Glomerular visceral epithelial cell (primary cell): ENCODE measurements around the gene MICAL2.
A peak's percentile ranks its signal among the peaks of the same experiment; 100 is the strongest.

ENCODE experiments used
- DNase-seq: peaks from one replicate; pipeline ENCODE4 v3.0.0-alpha.2; 2016; ENCODE audit errors: extremely low spot score

The MICAL2 gene

GRCh38 chr11:12271241-12271640, 160.9 kb downstream of the MICAL2 start:
- DNase-seq: no peak

GRCh38 chr11:12271826-12272366, 161.5 kb downstream of the MICAL2 start:
- DNase-seq: no peak

GRCh38 chr11:12272821-12273617, 162.6 kb downstream of the MICAL2 start:
- DNase-seq: peak; percentile 71

- no peak for DNase-seq
These were observed 163.2 kb downstream of the MICAL2 start for GRCh38 chr11:12273618-12273995.

GRCh38 chr11:12274056-12274455, 163.7 kb downstream of the MICAL2 start:
- DNase-seq: no peak

GRCh38 chr11:12274558-12275197, 164.3 kb downstream of the MICAL2 start:
- DNase-seq: peak; percentile 19

- no peak for DNase-seq
These were observed 165.4 kb downstream of the MICAL2 start for GRCh38 chr11:12275818-12276217.

GRCh38 chr11:12276356-12276755, 166.0 kb downstream of the MICAL2 start:
- no peak for DNase-seq

- DNase-seq: no peak
These were observed 166.6 kb downstream of the MICAL2 start for GRCh38 chr11:12276831-12277475.

- no peak for DNase-seq
These were observed 168.6 kb downstream of the MICAL2 start for GRCh38 chr11:12278766-12279671.

GRCh38 chr11:12279672-12280108, 169.3 kb downstream of the MICAL2 start:
- no peak for DNase-seq

GRCh38 chr11:12280199-12280837, 169.9 kb downstream of the MICAL2 start:
- DNase-seq: no peak

GRCh38 chr11:12280838-12281565, 170.6 kb downstream of the MICAL2 start:
- DNase-seq: no peak

GRCh38 chr11:12281571-12282478, 171.4 kb downstream of the MICAL2 start:
- DNase-seq: peak; percentile 81

- no peak for DNase-seq
These were observed 172.3 kb downstream of the MICAL2 start for GRCh38 chr11:12282676-12283075.

GRCh38 chr11:12284316-12285050, 174.1 kb downstream of the MICAL2 start:
- DNase-seq: peak; percentile 41

- DNase-seq: peak; percentile 76
These were observed 174.7 kb downstream of the MICAL2 start for GRCh38 chr11:12285106-12285505.

- peak; percentile 25 for DNase-seq
These were observed 175.4 kb downstream of the MICAL2 start for GRCh38 chr11:12285811-12286222.
